ENCODE measurements around the gene KCNQ1. TPM values are rescaled to one million over a fixed set of nuclear protein-coding genes. Genes with fewer than 3 reads are reported as not detected.

Gene KCNQ1
- polyA plus RNA-seq, 1 experiment = not detected

GRCh38 chr11:2885017-2885677 lies 440.3 kb downstream of the KCNQ1 start:
- Histone ChIP-seq H3K27ac (ENCODE audit: low read depth, low read length) (peak overlapping the region; percentile 21), H3K4me3 (ENCODE audit: low read depth, low read length) (peak overlapping the region; percentile 69), H3K9me3 (ENCODE audit: control insufficient read depth, insufficient read depth, low read length) (no peaks in the 10 kb centered on the region; the same call in 1 of the 2 replicates), H3K27me3 (ENCODE audit: control insufficient read depth, insufficient read depth, low read length) (peaks cover 17% of the 10 kb centered on the region)
- POLR2A ChIA-PET = interaction anchor here (1.0 to 6.6 kb wide), 9 partner anchors 45 to 352 kb away, joined by 3 to 46 read pairs (median 5); partner anchors contain the start of genes KCNQ1OT1 and PHLDA2
- no peak for TF ChIP-seq CTCF (IDR thresholded peaks at IDR 0.05; ENCODE audit: low read depth, low read length)
- no peak for DNase-seq (ENCODE audit: low read depth, low spot score)
- CTCF ChIA-PET = interaction anchor here (11.7 kb wide), 1 partner anchor 352 kb away, joined by 403 read pairs; no protein-coding TSS in a partner anchor

GRCh38 chr11:2885678-2886081 lies 440.9 kb downstream of the KCNQ1 start, which contains the start of gene CDKN1C:
Gene CDKN1C (minus strand): TSS chr11:2885775. CDS start chr11:2885456, 319 bp downstream.
- H3K27me3 ChIP-seq (ENCODE audit: control insufficient read depth, insufficient read depth, low read length) = peaks cover 11% of the 10 kb centered on the region
- DNase-seq (ENCODE audit: low read depth, low spot score) = no peak
- H3K27ac ChIP-seq (ENCODE audit: low read depth, low read length) = peak within 1 kb of the TSS; percentile 21
- no peaks in the 10 kb centered on the region; the same call in 1 of the 2 replicates for H3K9me3 ChIP-seq (ENCODE audit: control insufficient read depth, insufficient read depth, low read length)
- POLR2A ChIA-PET = interaction anchor here (1.0 to 6.6 kb wide), 9 partner anchors 44 to 353 kb away, joined by 3 to 46 read pairs (median 5); partner anchors contain the start of genes KCNQ1OT1 and PHLDA2
- TF ChIP-seq CTCF (IDR thresholded peaks at IDR 0.05; ENCODE audit: low read depth, low read length) = no peak
- CTCF ChIA-PET = interaction anchor here (11.7 kb wide), 1 partner anchor 352 kb away, joined by 403 read pairs; no protein-coding TSS in a partner anchor
- peak within 1 kb of the TSS; percentile 69 for H3K4me3 ChIP-seq (ENCODE audit: low read depth, low read length)

- no peak for DNase-seq (ENCODE audit: low read depth, low spot score)
- H3K9me3 ChIP-seq (ENCODE audit: control insufficient read depth, insufficient read depth, low read length) = no peaks in the 10 kb centered on the region; the same call in 1 of the 2 replicates
- H3K27ac ChIP-seq (ENCODE audit: low read depth, low read length) = no peak overlapping the region
- ChIA-PET CTCF (interaction anchor here (11.7 kb wide), 1 partner anchor 353 kb away, joined by 403 read pairs; no protein-coding TSS in a partner anchor), POLR2A (interaction anchor here (1.0 to 6.6 kb wide), 6 partner anchors 61 to 353 kb away, joined by 3 to 46 read pairs (median 5); partner anchors contain the start of gene KCNQ1OT1)
- TF ChIP-seq CTCF (IDR thresholded peaks at IDR 0.05; ENCODE audit: low read depth, low read length) = 0 out of 2 replicates have a peak, but pooled peaks have one; percentile 7
- peak overlapping the region; percentile 7; the same call in 1 of the 2 replicates for H3K4me3 ChIP-seq (ENCODE audit: low read depth, low read length)
- peaks cover 9% of the 10 kb centered on the region for H3K27me3 ChIP-seq (ENCODE audit: control insufficient read depth, insufficient read depth, low read length)
These were observed 441.5 kb downstream of the KCNQ1 start for GRCh38 chr11:2886191-2886894.

GRCh38 chr11:2886936-2887335 lies 442.1 kb downstream of the KCNQ1 start:
- H3K4me3 ChIP-seq (ENCODE audit: low read depth, low read length) = no peak overlapping the region
- ChIA-PET POLR2A (interaction anchor here (6.6 kb wide), 1 partner anchor 354 kb away, joined by 46 read pairs; no protein-coding TSS in a partner anchor), CTCF (interaction anchor here (0.9 to 11.7 kb wide), 4 partner anchors 16 to 466 kb away, joined by 3 to 403 read pairs (median 4); no protein-coding TSS in a partner anchor)
- no peak overlapping the region for H3K27ac ChIP-seq (ENCODE audit: low read depth, low read length)
- peaks cover 9% of the 10 kb centered on the region for H3K27me3 ChIP-seq (ENCODE audit: control insufficient read depth, insufficient read depth, low read length)
- no peak for DNase-seq (ENCODE audit: low read depth, low spot score)
- TF ChIP-seq CTCF (IDR thresholded peaks at IDR 0.05; ENCODE audit: low read depth, low read length) = no peak
- H3K9me3 ChIP-seq (ENCODE audit: control insufficient read depth, insufficient read depth, low read length) = no peaks in the 10 kb centered on the region; the same call in 1 of the 2 replicates

All from AG04450 (cell line).